HepG2 (cell line): Measurements from ENCODE around the gene ZC3H18.

Experiments
- HMG20A ChIP-seq: IDR thresholded peaks from 2 replicates; pipeline ENCODE4 v1.6.1; 2016; ENCODE audit warnings: borderline replicate concordance
- JUNB ChIP-seq: sonication (generic); formaldehyde crosslinking; IDR thresholded peaks from 2 replicates; pipeline ENCODE4 v1.8.0; 2022; ENCODE audit warnings: missing genetic modification reagents, mild to moderate bottlenecking, borderline replicate concordance
- MAX ChIP-seq: IDR thresholded peaks from 2 replicates; pipeline ENCODE4 v1.6.1; 2012; ENCODE audit warnings: inconsistent platforms
- POLR2A ChIP-seq, 2 experiments: IDR thresholded peaks; 2 replicates each; pipeline ENCODE4 v1.6.1; 2011; ENCODE audit warnings: low read depth in 2 of 2, low read length in 2 of 2, mild to moderate bottlenecking in 1 of 2, moderate library complexity in 1 of 2; ENCODE audit not compliant: insufficient read depth in 1 of 2
- PRDM15 ChIP-seq: sonication (generic); formaldehyde crosslinking; IDR thresholded peaks from 2 replicates; pipeline ENCODE4 v1.4.0; 2020; ENCODE audit warnings: missing genetic modification reagents

- TF ChIP-seq JUNB (CRISPR knock-in tag) (no peak), PRDM15 (CRISPR knock-in tag) (no peak), POLR2A (IDR thresholded peaks at IDR 0.05; ENCODE audit: insufficient read depth in 1 of 2, low read depth in 2 of 2, low read length in 2 of 2) (no peak), MAX (no peak), HMG20A (CRISPR knock-in tag) (no peak)
Measured at GRCh38 chr16:88552166-88552565, 18.0 kb upstream of the ZC3H18 start.
